ENCODE data around the gene SCT. TPM values are rescaled to one million over a fixed set of nuclear protein-coding genes. Genes with fewer than 3 reads are reported as not detected.

Gene SCT
- total and polyA plus RNA-seq, 2 of the 4 experiments (the other 2 are of a cell fraction): not detected

DNA sequence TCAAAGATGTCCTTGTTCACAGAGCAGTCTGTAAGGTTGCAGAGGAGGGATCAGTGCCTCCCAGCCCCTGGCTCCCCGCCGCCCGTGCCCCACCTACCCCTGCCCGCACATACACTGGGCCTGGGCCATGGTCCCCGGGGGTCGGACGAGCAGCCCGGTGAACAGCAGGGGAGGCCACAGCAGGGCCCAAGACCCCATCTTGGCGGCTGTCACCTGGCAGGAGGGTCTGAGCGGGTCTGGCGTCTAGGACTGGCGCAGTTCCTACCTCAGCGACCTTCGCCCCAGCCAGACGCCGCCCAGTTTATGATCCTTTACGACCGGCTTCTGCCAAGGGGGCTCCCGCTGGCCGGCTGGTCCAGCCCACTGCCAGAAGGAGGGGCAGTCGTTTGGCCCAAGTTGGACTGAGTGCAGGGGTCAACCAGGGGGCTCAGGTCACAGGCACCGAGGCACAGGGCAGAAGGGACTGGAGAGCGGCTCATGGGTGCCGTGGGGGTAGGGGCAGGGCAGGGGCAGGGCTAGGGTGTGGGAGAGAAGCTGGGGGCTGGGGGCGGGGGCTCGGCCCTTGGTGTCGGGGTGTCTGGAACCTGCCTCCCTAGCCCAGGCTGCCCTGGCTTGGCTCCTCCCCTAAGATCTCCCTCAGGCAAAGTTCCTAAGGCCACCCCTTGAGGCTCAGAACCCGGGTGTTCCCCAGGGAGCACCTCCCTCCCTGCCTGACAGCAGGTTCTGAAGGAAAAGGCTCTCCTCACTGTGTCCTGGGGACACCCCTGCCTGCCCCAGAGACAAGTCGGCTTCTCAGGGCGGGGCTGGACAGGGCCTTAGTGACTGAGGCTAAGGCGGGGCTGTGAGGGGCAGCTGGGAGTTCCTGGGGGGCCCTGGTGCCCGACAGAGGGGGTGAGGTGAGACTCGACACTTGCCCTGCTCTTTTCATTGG, 2.0 kb downstream of the SCT start, which contains the start of gene CDHR5:
CDHR5 (minus strand) TSS at position 251 of the 931 bp plus-strand sequence; CDS start at position 198, 53 bp downstream.
- no peak within 1 kb of the TSS for H3K4me2 ChIP-seq (ENCODE audit: low read depth, low read length)
- no peaks in the 10 kb centered on the region for H3K79me1 ChIP-seq (ENCODE audit: low read depth in 1 of 2, low read length in 2 of 2)
- no peak for TF ChIP-seq POLR2A (IDR thresholded peaks at IDR 0.05; ENCODE audit: low read depth, low read length)
- TF ChIP-seq RCOR1 (IDR thresholded peaks at IDR 0.05; ENCODE audit: insufficient replicate concordance, low read length): no peak
- TF ChIP-seq MAZ (IDR thresholded peaks at IDR 0.05; ENCODE audit: borderline replicate concordance, low read depth, low read length): no peak
- TF ChIP-seq MXI1 (IDR thresholded peaks at IDR 0.05; ENCODE audit: borderline replicate concordance, low read depth, low read length): no peak
- TF ChIP-seq, protein P1, sequence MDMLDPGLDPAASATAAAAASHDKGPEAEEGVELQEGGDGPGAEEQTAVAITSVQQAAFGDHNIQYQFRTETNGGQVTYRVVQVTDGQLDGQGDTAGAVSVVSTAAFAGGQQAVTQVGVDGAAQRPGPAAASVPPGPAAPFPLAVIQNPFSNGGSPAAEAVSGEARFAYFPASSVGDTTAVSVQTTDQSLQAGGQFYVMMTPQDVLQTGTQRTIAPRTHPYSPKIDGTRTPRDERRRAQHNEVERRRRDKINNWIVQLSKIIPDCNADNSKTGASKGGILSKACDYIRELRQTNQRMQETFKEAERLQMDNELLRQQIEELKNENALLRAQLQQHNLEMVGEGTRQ (IDR thresholded peaks at IDR 0.05; ENCODE audit: low read depth, low read length): no peak
- ATAC-seq (ENCODE audit: low read depth) (no peak), DNase-seq (no peak)
- peaks cover 2% of the 10 kb centered on the region; the same call in 1 of the 2 replicates for H3K27me3 ChIP-seq (ENCODE audit: control insufficient read depth, insufficient read depth, low read length)
- no peak within 1 kb of the TSS for H4K5ac ChIP-seq (ENCODE audit: low read depth, low read length)
- H2AK9ac ChIP-seq (replicated peaks; ENCODE audit: low read depth, low read length, poor library complexity): no peak within 1 kb of the TSS
- peaks cover 4% of the 10 kb centered on the region; the same call in 1 of the 2 replicates for H3K4me1 ChIP-seq (ENCODE audit: control insufficient read depth, insufficient read depth, low read length)
- H4K91ac ChIP-seq (ENCODE audit: insufficient read depth, low read depth, low read length): no peak within 1 kb of the TSS
- no TSS peak for BruUV-seq (replicated peaks)
- peaks cover 6% of the 10 kb centered on the region for H4K20me1 ChIP-seq (ENCODE audit: insufficient read depth, low read length)
- peaks cover 8% of the 10 kb centered on the region; the same call in 1 of the 2 replicates for H3K9me1 ChIP-seq (ENCODE audit: insufficient read depth, low read length)
- no peak within 1 kb of the TSS for H3K4ac ChIP-seq (ENCODE audit: low read depth, low read length)
- in situ Hi-C loops (cut with MboI; ENCODE audit: low sequenced_read_pairs): no loop called here
- H4K8ac ChIP-seq (ENCODE audit: low read depth in 2 of 2, low read length in 2 of 2): no peak within 1 kb of the TSS
- H3K14ac ChIP-seq (replicated peaks; ENCODE audit: low read depth, low read length): no peak within 1 kb of the TSS
- H2BK20ac ChIP-seq (ENCODE audit: low read depth, low read length): no peak within 1 kb of the TSS
- dilution Hi-C loops (cut with HindIII; ENCODE audit: low sequenced_read_pairs, unreplicated experiment): no loop called here
- intact Hi-C loops (cut with micrococcal nuclease): no loop called here
- no peak within 1 kb of the TSS for H2BK15ac ChIP-seq (ENCODE audit: low read depth, low read length)
- no peaks in the 10 kb centered on the region for H3K9me3 ChIP-seq (ENCODE audit: control insufficient read depth, insufficient read depth, low read length)
- no peak within 1 kb of the TSS for H2AFZ ChIP-seq (replicated peaks; ENCODE audit: low read length, poor library complexity)
- no peak within 1 kb of the TSS for H3K27ac ChIP-seq (ENCODE audit: insufficient read depth, low read length)
- no peak within 1 kb of the TSS for H2BK120ac ChIP-seq (ENCODE audit: low read depth, low read length)
- no peak within 1 kb of the TSS for H2AK5ac ChIP-seq (ENCODE audit: low read depth, low read length)
- peaks cover 2% of the 10 kb centered on the region; the same call in 1 of the 2 replicates for H3K36me3 ChIP-seq (ENCODE audit: control insufficient read depth, insufficient read depth, low read length)
- H3K23ac ChIP-seq (ENCODE audit: low read depth, low read length): no peak within 1 kb of the TSS
- H3K4me3 ChIP-seq (ENCODE audit: insufficient read depth, low read depth, low read length): no peak within 1 kb of the TSS
- POLR2A ChIA-PET (ENCODE audit: unreplicated experiment): no interaction called here
- CTCF ChIA-PET: no interaction called here
- no peak within 1 kb of the TSS for H3K9ac ChIP-seq (ENCODE audit: low read depth, low read length)
- no peak within 1 kb of the TSS for H3K18ac ChIP-seq (ENCODE audit: low read depth, low read length)
- no peak within 1 kb of the TSS for H3K56ac ChIP-seq (ENCODE audit: extremely low read depth, insufficient read depth, low read length)
- 92% methylated on average over 13 of the region's 33 CpGs; no CpG with 5 or more reads in 1 of the 2 experiments for WGBS, 2 experiments (ENCODE audit: extremely low coverage in 2 of 2, insufficient read length in 1 of 2)
- H2BK5ac ChIP-seq (ENCODE audit: low read depth, low read length, poor library complexity, severe bottlenecking): no peak within 1 kb of the TSS

All from IMR-90 (cell line).